Activated T-cell treated with anti-CD3 and anti-CD28 coated beads, Interleukin-2, amount 50 U/mL, for 4 hours (primary cell): ENCODE results near the gene CCL15. TPM values are rescaled to one million over a fixed set of nuclear protein-coding genes. Genes with fewer than 3 reads are reported as not detected.

Experiments
- total RNA-seq, 3 donors: library from RNA; stranded (reverse); gene quantifications; one replicate each; pipeline ENCODE4 v1.2.1, GENCODE V29; 2021

The CCL15 gene
- total RNA-seq, 3 donors from 2014 or later = not detected

Other genes with a start within 250 kb of the CCL15 start
- under 1 TPM in 1 of 3 donors, not detected in 2; 0.05 TPM for gene GAS2L2, start 248.3 kb downstream of the CCL15 start, total RNA-seq
- not detected for gene C17orf50, start 240.7 kb downstream of the CCL15 start, total RNA-seq
- under 1 TPM in 2 of 3 donors, not detected in 1; 0.23 to 0.29 TPM for gene MMP28, start 205.9 kb downstream of the CCL15 start, total RNA-seq
- gene TAF15, start 192.1 kb downstream of the CCL15 start, total RNA-seq = 100 to 1,000 TPM; 215 to 249 (median 239) TPM
- under 1 TPM in 1 of 3 donors, not detected in 2; 0.21 TPM for gene HEATR9, start 132.7 kb downstream of the CCL15 start, total RNA-seq
- 10 to 100 TPM; 19.9 to 72.3 (median 64.7) TPM for gene CCL5, start 121.2 kb downstream of the CCL15 start, total RNA-seq
- gene RDM1, start 70.8 kb downstream of the CCL15 start, total RNA-seq = not detected
- not detected for gene LYZL6, start 57.8 kb downstream of the CCL15 start, total RNA-seq
- gene CCL16, start 20.1 kb downstream of the CCL15 start, total RNA-seq = not detected
- gene CCL14, start 14.8 kb downstream of the CCL15 start, total RNA-seq = not detected
- not detected for gene CCL23, start 16.4 kb upstream of the CCL15 start, total RNA-seq
- not detected for gene CCL18, start 62.7 kb upstream of the CCL15 start, total RNA-seq
- 1,000 to 10,000 TPM in 2 of 3 donors, 100 to 1,000 TPM in 1; 341 to 1,810 (median 1,594) TPM for gene CCL3, start 88.6 kb upstream of the CCL15 start, total RNA-seq
- gene CCL4, start 102.3 kb upstream of the CCL15 start, total RNA-seq = 1,000 to 10,000 TPM in 2 of 3 donors, 100 to 1,000 TPM in 1; 361 to 2,286 (median 1,809) TPM
- 1 to 10 TPM; 2.4 to 5.4 (median 4.0) TPM for gene TBC1D3B, start 175.1 kb upstream of the CCL15 start, total RNA-seq
- 100 to 1,000 TPM in 2 of 3 donors, 10 to 100 TPM in 1; 27.6 to 159 (median 112) TPM for gene CCL3L1, start 195.2 kb upstream of the CCL15 start, total RNA-seq
- 100 to 1,000 TPM in 2 of 3 donors, 10 to 100 TPM in 1; 83.5 to 517 (median 380) TPM for gene CCL4L2, start 209.5 kb upstream of the CCL15 start, total RNA-seq